ENCODE results near the gene MAGEA6. TPM values are rescaled to one million over a fixed set of nuclear protein-coding genes. Genes with fewer than 3 reads are reported as not detected.
"Not testable (repeated sequence)": the region's sequence is repeated elsewhere in the genome, so short reads cannot be mapped to it uniquely, and the experiment has no call there.

MAGEA6 gene
- polyA plus RNA-seq, 3 donors, result not detected

DNA sequence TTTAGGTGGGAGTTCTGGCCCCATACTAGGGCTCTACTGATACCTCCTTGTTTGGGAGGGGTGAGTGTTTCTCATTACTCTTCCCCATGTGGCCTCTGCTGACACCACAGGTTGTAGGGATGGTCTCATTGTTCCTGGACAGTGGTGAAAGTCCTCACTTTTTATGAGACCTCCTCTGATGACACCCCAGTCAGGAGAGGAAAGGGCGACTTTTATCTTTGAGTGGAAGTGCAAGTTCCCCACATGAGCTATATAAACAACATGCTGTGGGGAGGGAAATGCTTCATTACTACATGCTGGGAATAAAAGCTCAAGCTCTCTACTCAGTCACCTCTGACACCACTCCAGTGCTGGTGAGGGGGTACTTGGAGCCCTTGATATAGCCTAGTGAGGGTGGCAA, 29.5 kb upstream of the MAGEA6 start:
- intact Hi-C loops (cut with micrococcal nuclease), result no loop called here
- no peaks in the 10 kb centered on the region for H3K36me3 ChIP-seq (replicated peaks in 1 of 2; ENCODE audit: control insufficient read depth in 1 of 2, insufficient read depth in 2 of 2, low read length in 2 of 2)
- H3K4me3 Mint-ChIP-seq, result no peak overlapping the region
- H3K9ac ChIP-seq (ENCODE audit: insufficient read depth, low read length, poor library complexity, severe bottlenecking), result no peak overlapping the region
- no CpG with 5 or more reads among the region's 1 CpG for WGBS (ENCODE audit: insufficient coverage)
- no peak overlapping the region for H3K27ac ChIP-seq (ENCODE audit: low read depth in 1 of 2, low read length in 2 of 2)
- H2AFZ ChIP-seq (ENCODE audit: insufficient read depth, low read depth, low read length, poor library complexity, severe bottlenecking), result no peak overlapping the region
- no peak overlapping the region for H3K27ac Mint-ChIP-seq
- H3K79me2 ChIP-seq (ENCODE audit: insufficient read depth, low read length), result no peaks in the 10 kb centered on the region
- TF ChIP-seq, protein P1, sequence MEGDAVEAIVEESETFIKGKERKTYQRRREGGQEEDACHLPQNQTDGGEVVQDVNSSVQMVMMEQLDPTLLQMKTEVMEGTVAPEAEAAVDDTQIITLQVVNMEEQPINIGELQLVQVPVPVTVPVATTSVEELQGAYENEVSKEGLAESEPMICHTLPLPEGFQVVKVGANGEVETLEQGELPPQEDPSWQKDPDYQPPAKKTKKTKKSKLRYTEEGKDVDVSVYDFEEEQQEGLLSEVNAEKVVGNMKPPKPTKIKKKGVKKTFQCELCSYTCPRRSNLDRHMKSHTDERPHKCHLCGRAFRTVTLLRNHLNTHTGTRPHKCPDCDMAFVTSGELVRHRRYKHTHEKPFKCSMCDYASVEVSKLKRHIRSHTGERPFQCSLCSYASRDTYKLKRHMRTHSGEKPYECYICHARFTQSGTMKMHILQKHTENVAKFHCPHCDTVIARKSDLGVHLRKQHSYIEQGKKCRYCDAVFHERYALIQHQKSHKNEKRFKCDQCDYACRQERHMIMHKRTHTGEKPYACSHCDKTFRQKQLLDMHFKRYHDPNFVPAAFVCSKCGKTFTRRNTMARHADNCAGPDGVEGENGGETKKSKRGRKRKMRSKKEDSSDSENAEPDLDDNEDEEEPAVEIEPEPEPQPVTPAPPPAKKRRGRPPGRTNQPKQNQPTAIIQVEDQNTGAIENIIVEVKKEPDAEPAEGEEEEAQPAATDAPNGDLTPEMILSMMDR (IDR thresholded peaks at IDR 0.05), result no peak
- H3K27me3 Mint-ChIP-seq (ENCODE audit: low read depth in 3 of 3), result peaks cover 4 to 22% (median 11%) of the 10 kb centered on the region in 3 donors
- H3K4me2 ChIP-seq (replicated peaks; ENCODE audit: extremely low read depth, low read length, poor library complexity, severe bottlenecking), result no peak overlapping the region
- H3K27me3 ChIP-seq (ENCODE audit: control insufficient read depth in 2 of 2, insufficient read depth in 2 of 2, low read length in 2 of 2), result peaks cover 0 to 8% of the 10 kb centered on the region in 2 donors
- peaks cover 0 to 4% (median 0%) of the 10 kb centered on the region in 7 donors for H3K9me3 Mint-ChIP-seq
- H3K9me3 ChIP-seq (replicated peaks in 1 of 2; ENCODE audit: control insufficient read depth in 1 of 2, insufficient read depth in 1 of 2, low read length in 2 of 2), result no peaks in the 10 kb centered on the region
- no peaks in the 10 kb centered on the region for H3K36me3 Mint-ChIP-seq
- no peak overlapping the region for H3K4me3 ChIP-seq (replicated peaks in 1 of 3; ENCODE audit: low read depth in 2 of 3, low read length in 3 of 3)
- H3K4me1 Mint-ChIP-seq, result no peaks in the 10 kb centered on the region
- no peak for DNase-seq
- H4K20me1 ChIP-seq (ENCODE audit: insufficient read depth, low read length), result no peaks in the 10 kb centered on the region
- H3K4me1 ChIP-seq (ENCODE audit: control insufficient read depth in 1 of 2, insufficient read depth in 2 of 2, low read length in 2 of 2), result no peaks in the 10 kb centered on the region

DNA sequence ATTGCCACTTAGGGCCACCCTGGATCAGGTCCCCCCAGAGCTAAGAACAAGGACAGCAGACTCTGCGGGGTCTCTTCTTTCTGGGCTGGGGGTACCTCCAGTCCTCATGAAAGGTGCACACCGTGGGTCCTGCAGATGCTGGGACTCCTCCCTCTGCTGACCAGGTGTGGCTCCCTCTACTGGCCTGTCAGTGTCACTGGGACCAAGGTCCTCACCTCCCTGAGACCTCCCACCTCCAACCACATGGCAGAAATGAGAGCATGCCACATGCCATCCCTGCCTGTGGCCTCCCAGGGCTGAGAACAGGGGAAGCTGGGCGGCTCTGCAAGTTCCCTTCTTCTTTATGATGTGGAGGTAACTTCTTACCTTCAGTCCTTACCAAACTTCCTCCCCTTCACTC, 17.6 kb upstream of the MAGEA6 start:
- H3K27me3 Mint-ChIP-seq (ENCODE audit: low read depth in 3 of 3); H3K36me3 Mint-ChIP-seq; H4K20me1 ChIP-seq (ENCODE audit: insufficient read depth, low read length); H3K4me3 Mint-ChIP-seq; H3K27ac ChIP-seq (ENCODE audit: low read depth in 1 of 2, low read length in 2 of 2); H3K4me2 ChIP-seq (replicated peaks; ENCODE audit: extremely low read depth, low read length, poor library complexity, severe bottlenecking); H2AFZ ChIP-seq (ENCODE audit: insufficient read depth, low read depth, low read length, poor library complexity, severe bottlenecking); DNase-seq; H3K27ac Mint-ChIP-seq; H3K27me3 ChIP-seq (ENCODE audit: control insufficient read depth in 2 of 2, insufficient read depth in 2 of 2, low read length in 2 of 2); H3K4me3 ChIP-seq (replicated peaks in 1 of 3; ENCODE audit: low read depth in 2 of 3, low read length in 3 of 3); H3K36me3 ChIP-seq (replicated peaks in 1 of 2; ENCODE audit: control insufficient read depth in 1 of 2, insufficient read depth in 2 of 2, low read length in 2 of 2); H3K79me2 ChIP-seq (ENCODE audit: insufficient read depth, low read length); intact Hi-C loops (cut with micrococcal nuclease); H3K9me3 Mint-ChIP-seq; H3K4me1 ChIP-seq (ENCODE audit: control insufficient read depth in 1 of 2, insufficient read depth in 2 of 2, low read length in 2 of 2); H3K9me3 ChIP-seq (replicated peaks in 1 of 2; ENCODE audit: control insufficient read depth in 1 of 2, insufficient read depth in 1 of 2, low read length in 2 of 2); H3K9ac ChIP-seq (ENCODE audit: insufficient read depth, low read length, poor library complexity, severe bottlenecking); H3K4me1 Mint-ChIP-seq: not testable (repeated sequence)
- no CpG with 5 or more reads among the region's 3 CpGs for WGBS (ENCODE audit: insufficient coverage)

DNA sequence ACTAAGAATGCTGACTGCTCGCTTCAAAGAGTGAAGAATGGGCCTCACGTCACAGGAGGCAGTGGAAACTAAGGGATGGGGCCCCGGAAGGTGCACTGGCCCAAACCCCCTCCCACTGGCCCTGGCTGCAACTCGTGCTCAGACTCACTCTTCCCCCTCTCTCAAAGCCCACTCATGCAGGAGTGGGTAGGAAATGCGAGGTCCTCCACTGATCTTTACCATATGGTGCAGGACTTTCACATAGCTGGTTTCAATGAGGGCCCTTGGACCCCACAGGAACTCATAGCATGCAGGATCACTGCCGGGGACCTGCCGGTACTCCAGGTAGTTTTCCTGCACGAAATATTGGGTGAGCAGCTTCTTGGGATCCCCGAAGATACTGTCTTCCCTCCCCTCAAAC, 2.9 kb downstream of the MAGEA6 start:
- H3K4me1 ChIP-seq (ENCODE audit: control insufficient read depth in 1 of 2, insufficient read depth in 2 of 2, low read length in 2 of 2); H3K79me2 ChIP-seq (ENCODE audit: insufficient read depth, low read length); H3K9me3 Mint-ChIP-seq; H3K9ac ChIP-seq (ENCODE audit: insufficient read depth, low read length, poor library complexity, severe bottlenecking); H3K9me3 ChIP-seq (replicated peaks in 1 of 2; ENCODE audit: control insufficient read depth in 1 of 2, insufficient read depth in 1 of 2, low read length in 2 of 2); H3K36me3 ChIP-seq (replicated peaks in 1 of 2; ENCODE audit: control insufficient read depth in 1 of 2, insufficient read depth in 2 of 2, low read length in 2 of 2); H3K27me3 Mint-ChIP-seq (ENCODE audit: low read depth in 3 of 3); H4K20me1 ChIP-seq (ENCODE audit: insufficient read depth, low read length); intact Hi-C loops (cut with micrococcal nuclease); H3K27me3 ChIP-seq (ENCODE audit: control insufficient read depth in 2 of 2, insufficient read depth in 2 of 2, low read length in 2 of 2); H2AFZ ChIP-seq (ENCODE audit: insufficient read depth, low read depth, low read length, poor library complexity, severe bottlenecking); H3K4me1 Mint-ChIP-seq; H3K4me2 ChIP-seq (replicated peaks; ENCODE audit: extremely low read depth, low read length, poor library complexity, severe bottlenecking); H3K27ac Mint-ChIP-seq; H3K36me3 Mint-ChIP-seq; H3K4me3 ChIP-seq (replicated peaks in 1 of 3; ENCODE audit: low read depth in 2 of 3, low read length in 3 of 3); H3K4me3 Mint-ChIP-seq; H3K27ac ChIP-seq (ENCODE audit: low read depth in 1 of 2, low read length in 2 of 2); DNase-seq: not testable (repeated sequence)
- 75% methylated on average over 2 of the region's 9 CpGs for WGBS (ENCODE audit: insufficient coverage)

DNA sequence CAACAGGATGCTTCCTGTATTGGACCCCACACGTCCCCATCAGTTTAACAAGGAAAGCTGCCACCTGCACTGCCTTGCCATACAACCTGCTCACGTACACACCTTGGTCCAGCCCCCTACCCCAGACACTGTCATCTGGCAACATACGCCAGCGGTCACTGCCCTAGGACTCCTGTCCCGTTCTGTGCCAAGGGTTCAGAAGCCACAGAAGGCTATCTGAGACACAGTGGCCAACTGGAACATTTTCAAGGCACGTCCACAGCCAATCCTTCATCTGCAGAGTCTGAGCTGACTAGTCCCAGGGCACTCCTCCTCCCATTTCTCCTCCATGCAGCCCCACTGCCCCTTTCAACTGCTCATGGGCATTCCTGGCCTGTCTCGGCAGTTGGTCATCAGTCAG, 7.9 kb downstream of the MAGEA6 start:
- H3K4me2 ChIP-seq (replicated peaks; ENCODE audit: extremely low read depth, low read length, poor library complexity, severe bottlenecking); H3K27me3 ChIP-seq (ENCODE audit: control insufficient read depth in 2 of 2, insufficient read depth in 2 of 2, low read length in 2 of 2); H3K36me3 Mint-ChIP-seq; H3K36me3 ChIP-seq (replicated peaks in 1 of 2; ENCODE audit: control insufficient read depth in 1 of 2, insufficient read depth in 2 of 2, low read length in 2 of 2); H3K9me3 ChIP-seq (replicated peaks in 1 of 2; ENCODE audit: control insufficient read depth in 1 of 2, insufficient read depth in 1 of 2, low read length in 2 of 2); H3K4me1 ChIP-seq (ENCODE audit: control insufficient read depth in 1 of 2, insufficient read depth in 2 of 2, low read length in 2 of 2); H3K4me3 Mint-ChIP-seq; H3K27ac Mint-ChIP-seq; H4K20me1 ChIP-seq (ENCODE audit: insufficient read depth, low read length); intact Hi-C loops (cut with micrococcal nuclease); H3K79me2 ChIP-seq (ENCODE audit: insufficient read depth, low read length); H3K4me1 Mint-ChIP-seq; H3K27ac ChIP-seq (ENCODE audit: low read depth in 1 of 2, low read length in 2 of 2); H3K27me3 Mint-ChIP-seq (ENCODE audit: low read depth in 3 of 3); H3K9me3 Mint-ChIP-seq; DNase-seq; H2AFZ ChIP-seq (ENCODE audit: insufficient read depth, low read depth, low read length, poor library complexity, severe bottlenecking); H3K9ac ChIP-seq (ENCODE audit: insufficient read depth, low read length, poor library complexity, severe bottlenecking); H3K4me3 ChIP-seq (replicated peaks in 1 of 3; ENCODE audit: low read depth in 2 of 3, low read length in 3 of 3): not testable (repeated sequence)
- no CpG with 5 or more reads among the region's 7 CpGs for WGBS (ENCODE audit: insufficient coverage)
